Choroid plexus epithelial cell (primary cell): ENCODE data around the gene ZNF594.
"Not testable (repeated sequence)": the region's sequence is repeated elsewhere in the genome, so short reads cannot be mapped to it uniquely, and the experiment has no call there.

Experiments used
- DNase-seq: peaks from one replicate; pipeline ENCODE4 v3.0.0-alpha.2; 2010; ENCODE audit warnings: low read depth
- H3K4me3 ChIP-seq: 2 replicates; pipeline ENCODE4 v1.5.1; 2011; ENCODE audit warnings: low read depth, mild to moderate bottlenecking, control low read depth, low read length, moderate library complexity
- CTCF ChIP-seq: conservative IDR thresholded peaks from 2 replicates; pipeline ENCODE4 v1.5.1; 2011; ENCODE audit warnings: low read depth, mild to moderate bottlenecking, control low read depth, inconsistent platforms, low read length, moderate library complexity

ZNF594 gene

GRCh38 chr17:5135726-5136579 lies 55.7 kb downstream of the ZNF594 start:
- TF ChIP-seq CTCF: no peak
- no peak overlapping the region for H3K4me3 ChIP-seq
- no peak for DNase-seq

GRCh38 chr17:5135131-5135712 lies 56.4 kb downstream of the ZNF594 start:
- DNase-seq: peak; percentile 13
- not testable (repeated sequence) for H3K4me3 ChIP-seq

- DNase-seq, H3K4me3 ChIP-seq: not testable (repeated sequence)
These were observed 57.1 kb downstream of the ZNF594 start for GRCh38 chr17:5134571-5134970.

GRCh38 chr17:5133961-5134360 lies 57.7 kb downstream of the ZNF594 start:
- not testable (repeated sequence) for H3K4me3 ChIP-seq, DNase-seq

GRCh38 chr17:5133311-5133710 lies 58.4 kb downstream of the ZNF594 start:
- TF ChIP-seq CTCF: no peak
- no peak for DNase-seq
- no peak overlapping the region for H3K4me3 ChIP-seq

- H3K4me3 ChIP-seq, DNase-seq: not testable (repeated sequence)
These were observed 59.0 kb downstream of the ZNF594 start for GRCh38 chr17:5132503-5133225.

- H3K4me3 ChIP-seq, DNase-seq: not testable (repeated sequence)
These were observed 59.7 kb downstream of the ZNF594 start for GRCh38 chr17:5131799-5132502.

- TF ChIP-seq CTCF: no peak
- DNase-seq: no peak
- H3K4me3 ChIP-seq: no peak overlapping the region
These were observed 60.4 kb downstream of the ZNF594 start for GRCh38 chr17:5131146-5131715.

- not testable (repeated sequence) for DNase-seq, H3K4me3 ChIP-seq
These were observed 61.0 kb downstream of the ZNF594 start for GRCh38 chr17:5130687-5131086.

GRCh38 chr17:5130261-5130660 lies 61.4 kb downstream of the ZNF594 start:
- DNase-seq, H3K4me3 ChIP-seq: not testable (repeated sequence)

GRCh38 chr17:5129770-5130169 lies 61.9 kb downstream of the ZNF594 start:
- not testable (repeated sequence) for DNase-seq, H3K4me3 ChIP-seq
